SK-N-DZ (cell line): ENCODE measurements around the gene JPT2.
"Not testable (repeated sequence)": the region's sequence is repeated elsewhere in the genome, so short reads cannot be mapped to it uniquely, and the experiment has no call there.

Experiments used
- DNase-seq: peaks from one replicate; pipeline ENCODE4 v3.0.0-alpha.2; 2015; ENCODE audit warnings: low spot score

JPT2 gene

GRCh38 chr16:1674306-1674705, 3.8 kb upstream of the JPT2 start:
- DNase-seq: no peak

- DNase-seq: no peak
Measured at GRCh38 chr16:1674751-1675664, 3.1 kb upstream of the JPT2 start.

GRCh38 chr16:1676661-1677060, 1.4 kb upstream of the JPT2 start:
- DNase-seq: no peak

- DNase-seq: no peak
Measured at GRCh38 chr16:1677339-1677738, 740 bp upstream of the JPT2 start.

- DNase-seq: peak; percentile 29
Measured at GRCh38 chr16:1678500-1679098, 520 bp downstream of the JPT2 start.

GRCh38 chr16:1680361-1680760, 2.3 kb downstream of the JPT2 start:
- no peak for DNase-seq

GRCh38 chr16:1681032-1681431, 3.0 kb downstream of the JPT2 start:
- DNase-seq: no peak

GRCh38 chr16:1687427-1688316, 9.6 kb downstream of the JPT2 start:
- DNase-seq: no peak

GRCh38 chr16:1688807-1689560, 10.9 kb downstream of the JPT2 start:
- no peak for DNase-seq

- DNase-seq: no peak
Measured at GRCh38 chr16:1689853-1690252, 11.8 kb downstream of the JPT2 start.

- DNase-seq: no peak
Measured at GRCh38 chr16:1690810-1691209, 12.7 kb downstream of the JPT2 start.

GRCh38 chr16:1691276-1691675, 13.2 kb downstream of the JPT2 start:
- no peak for DNase-seq

GRCh38 chr16:1691956-1692355, 13.9 kb downstream of the JPT2 start:
- DNase-seq: no peak

- no peak for DNase-seq
Measured at GRCh38 chr16:1696863-1697262, 18.8 kb downstream of the JPT2 start.

- DNase-seq: no peak
Measured at GRCh38 chr16:1698680-1699079, 20.6 kb downstream of the JPT2 start.

- DNase-seq: no peak
Measured at GRCh38 chr16:1700246-1700645, 22.2 kb downstream of the JPT2 start.

GRCh38 chr16:1701216-1701878, 23.3 kb downstream of the JPT2 start:
- no peak for DNase-seq

GRCh38 chr16:1705324-1705687, 27.2 kb downstream of the JPT2 start:
- DNase-seq: not testable (repeated sequence)

GRCh38 chr16:1705688-1706385, 27.8 kb downstream of the JPT2 start, which contains the start of gene MAPK8IP3:
Gene MAPK8IP3, plus strand, starts transcription at chr16:1706195. Its CDS starts 145 bp downstream, at chr16:1706340.
- DNase-seq: peak; percentile 90
